GM23338 (cell line): ENCODE data around the gene TMEM223. TPM values are rescaled to one million over a fixed set of nuclear protein-coding genes. Genes with fewer than 3 reads are reported as not detected.

Source experiments
- ATAC-seq: fragments of 200-7000 bp; cut with Tn5 transposase; 3 replicates; pipeline ENCODE4 v1.9.1; 2020
- DNase-seq: peaks from one replicate; pipeline ENCODE4 v3.0.0-alpha.2; 2015; ENCODE audit warnings: low spot score
- H2AFZ ChIP-seq: fragments of 200-600 bp; sonication (generic); 2 replicates; pipeline ENCODE4 v1.8.0; 2016; ENCODE audit warnings: antibody characterized with exemption, mild to moderate bottlenecking, moderate library complexity
- H3F3A ChIP-seq: fragments of 200-600 bp; sonication (generic); replicated peaks from 2 replicates; pipeline ENCODE4 v1.8.0; 2017; ENCODE audit warnings: antibody characterized with exemption, mixed run types, low read depth
- H3K27ac ChIP-seq: fragments of 200-600 bp; sonication (generic); 2 replicates; pipeline ENCODE4 v1.6.1; 2016; ENCODE audit warnings: low read depth
- H3K27me3 ChIP-seq: fragments of 200-600 bp; sonication (generic); 2 replicates; pipeline ENCODE4 v1.8.0; 2016; ENCODE audit warnings: mild to moderate bottlenecking, mixed run types, moderate library complexity; ENCODE audit not compliant: insufficient read depth
- H3K36me3 ChIP-seq: fragments of 200-600 bp; sonication (generic); 2 replicates; pipeline ENCODE4 v1.8.0; 2016; ENCODE audit warnings: mild to moderate bottlenecking; ENCODE audit not compliant: insufficient read depth
- H3K4me1 ChIP-seq: fragments of 200-600 bp; sonication (generic); 2 replicates; pipeline ENCODE4 v1.8.0; 2016; ENCODE audit warnings: mild to moderate bottlenecking, moderate library complexity; ENCODE audit not compliant: insufficient read depth
- H3K4me2 ChIP-seq: fragments of 200-600 bp; sonication (generic); 2 replicates; pipeline ENCODE4 v1.7.1; 2017; ENCODE audit warnings: mixed run types
- H3K4me3 ChIP-seq: fragments of 200-600 bp; sonication (generic); 2 replicates; pipeline ENCODE4 v1.6.1; 2016; ENCODE audit warnings: mixed run types
- H3K79me2 ChIP-seq: fragments of 200-600 bp; sonication (generic); replicated peaks from 2 replicates; pipeline ENCODE4 v1.8.0; 2017; ENCODE audit warnings: mild to moderate bottlenecking; ENCODE audit not compliant: insufficient read depth
- H3K9me2 ChIP-seq: fragments of 200-600 bp; sonication (generic); 2 replicates; pipeline ENCODE4 v1.8.0; 2017; ENCODE audit not compliant: insufficient read depth
- H4K20me1 ChIP-seq: fragments of 200-600 bp; sonication (generic); replicated peaks from 2 replicates; pipeline ENCODE4 v1.8.0; 2017; ENCODE audit warnings: mild to moderate bottlenecking; ENCODE audit not compliant: insufficient read depth
- H3K27ac Mint-ChIP-seq: 2 replicates; pipeline ENCODE4 v1.8.0; 2020; ENCODE audit warnings: inconsistent platforms, mild to moderate bottlenecking, moderate library complexity, mixed read lengths
- H3K27me3 Mint-ChIP-seq: 3 replicates; pipeline ENCODE4 v1.8.0; 2022; ENCODE audit warnings: low read depth, mild to moderate bottlenecking, moderate library complexity, mixed read lengths, inconsistent platforms; ENCODE audit not compliant: insufficient read depth, poor library complexity
- H3K36me3 Mint-ChIP-seq: 3 replicates; pipeline ENCODE4 v1.8.0; 2021; ENCODE audit warnings: low read depth, mild to moderate bottlenecking, inconsistent platforms, moderate library complexity, mixed read lengths
- H3K4me1 Mint-ChIP-seq: 3 replicates; pipeline ENCODE4 v1.8.0; 2020; ENCODE audit warnings: mild to moderate bottlenecking, inconsistent platforms, mixed read lengths
- H3K4me3 Mint-ChIP-seq: 3 replicates; pipeline ENCODE4 v1.8.0; 2021; ENCODE audit warnings: moderate library complexity, mild to moderate bottlenecking, inconsistent platforms, mixed read lengths
- H3K9me3 Mint-ChIP-seq: 3 replicates; pipeline ENCODE4 v1.8.0; 2020; ENCODE audit warnings: moderate library complexity, mild to moderate bottlenecking, inconsistent platforms, mixed read lengths
- CREB1 ChIP-seq: fragments of 250-450 bp; sonication (Bioruptor Pico); IDR thresholded peaks from 2 replicates; pipeline ENCODE4 v1.5.0; 2020; ENCODE audit warnings: low read depth, mild to moderate bottlenecking, moderate library complexity
- EZH2 ChIP-seq: fragments of 200-600 bp; sonication (generic); IDR thresholded peaks from one replicate; pipeline ENCODE4 v1.8.0; 2017; ENCODE audit warnings: antibody characterized with exemption, mild to moderate bottlenecking, low read depth; ENCODE audit not compliant: unreplicated experiment
- NANOG ChIP-seq: IDR thresholded peaks from 2 replicates; pipeline ENCODE4 v1.6.1; 2016; ENCODE audit warnings: antibody characterized with exemption, borderline replicate concordance
- POLR2AphosphoS5 ChIP-seq: IDR thresholded peaks from 2 replicates; pipeline ENCODE4 v1.6.1; 2016; ENCODE audit warnings: antibody characterized with exemption, low read depth
- STAT1 ChIP-seq: IDR thresholded peaks from one replicate; pipeline ENCODE4 v1.6.1; 2016; ENCODE audit warnings: antibody characterized with exemption; ENCODE audit not compliant: unreplicated experiment
- ZNF114 ChIP-seq: fragments of 250-450 bp; sonication (Bioruptor Pico); IDR thresholded peaks from 2 replicates; pipeline ENCODE4 v1.5.0; 2020; ENCODE audit warnings: mild to moderate bottlenecking, moderate library complexity
- polyA plus RNA-seq: library from polyadenylated mRNA; unstranded; fragments of >200 nt; fragmentation: Nextera tagmentation; extraction: Ambion mirVana; gene quantifications from 2 replicates; pipeline ENCODE4 v1.2.1, GENCODE V29; 2016
- total RNA-seq: library from RNA; depleted of rRNA; stranded (reverse); fragments of >200 nt; shearing (Covaris generic); gene quantifications from 2 replicates; pipeline ENCODE4 v1.2.3, GENCODE V29; 2014
- TF ChIP-seq, protein P1 (sequence below): fragments of 250-450 bp; sonication (Bioruptor Pico); IDR thresholded peaks from 2 replicates; pipeline ENCODE4 v1.5.0; 2020; ENCODE audit warnings: mild to moderate bottlenecking, moderate library complexity
- TF ChIP-seq, protein P2 (sequence below), 2 experiments: fragments of 200-600 bp in 1 of 2; sonication (generic) in 1 of 2; conservative IDR thresholded peaks; 2 replicates each; pipeline versions ENCODE4 v1.5.1 to v1.6.1; 2016 to 2017; ENCODE audit warnings: antibody characterized with exemption in 2 of 2, low read depth in 2 of 2, mild to moderate bottlenecking in 2 of 2, moderate library complexity in 1 of 2

TMEM223 gene
- total and polyA plus RNA-seq, 2 experiments from 2014 or later: 46.1 to 59.6 TPM

DNA sequence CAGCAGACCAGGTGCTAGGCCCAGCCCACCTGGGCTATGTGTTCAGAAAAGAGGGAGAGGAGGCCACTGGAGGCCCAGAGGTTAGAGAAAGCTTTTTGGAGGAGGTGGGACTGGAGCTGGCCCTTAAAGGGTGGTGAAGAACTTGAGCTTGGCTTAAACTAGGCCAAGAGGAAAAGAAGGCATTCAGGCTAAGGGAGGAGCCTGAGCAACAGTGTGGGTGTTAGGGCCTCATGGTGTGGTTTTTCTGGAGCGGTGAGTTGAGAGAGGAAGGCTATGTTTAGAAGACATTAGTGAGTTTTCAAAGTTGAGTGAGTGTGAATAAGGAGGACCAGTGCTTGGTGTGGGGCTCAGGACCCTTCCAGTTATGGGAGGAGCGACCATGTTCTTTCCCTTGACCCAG, 14.4 kb downstream of the TMEM223 start (continued):
- TF ChIP-seq, protein P1, sequence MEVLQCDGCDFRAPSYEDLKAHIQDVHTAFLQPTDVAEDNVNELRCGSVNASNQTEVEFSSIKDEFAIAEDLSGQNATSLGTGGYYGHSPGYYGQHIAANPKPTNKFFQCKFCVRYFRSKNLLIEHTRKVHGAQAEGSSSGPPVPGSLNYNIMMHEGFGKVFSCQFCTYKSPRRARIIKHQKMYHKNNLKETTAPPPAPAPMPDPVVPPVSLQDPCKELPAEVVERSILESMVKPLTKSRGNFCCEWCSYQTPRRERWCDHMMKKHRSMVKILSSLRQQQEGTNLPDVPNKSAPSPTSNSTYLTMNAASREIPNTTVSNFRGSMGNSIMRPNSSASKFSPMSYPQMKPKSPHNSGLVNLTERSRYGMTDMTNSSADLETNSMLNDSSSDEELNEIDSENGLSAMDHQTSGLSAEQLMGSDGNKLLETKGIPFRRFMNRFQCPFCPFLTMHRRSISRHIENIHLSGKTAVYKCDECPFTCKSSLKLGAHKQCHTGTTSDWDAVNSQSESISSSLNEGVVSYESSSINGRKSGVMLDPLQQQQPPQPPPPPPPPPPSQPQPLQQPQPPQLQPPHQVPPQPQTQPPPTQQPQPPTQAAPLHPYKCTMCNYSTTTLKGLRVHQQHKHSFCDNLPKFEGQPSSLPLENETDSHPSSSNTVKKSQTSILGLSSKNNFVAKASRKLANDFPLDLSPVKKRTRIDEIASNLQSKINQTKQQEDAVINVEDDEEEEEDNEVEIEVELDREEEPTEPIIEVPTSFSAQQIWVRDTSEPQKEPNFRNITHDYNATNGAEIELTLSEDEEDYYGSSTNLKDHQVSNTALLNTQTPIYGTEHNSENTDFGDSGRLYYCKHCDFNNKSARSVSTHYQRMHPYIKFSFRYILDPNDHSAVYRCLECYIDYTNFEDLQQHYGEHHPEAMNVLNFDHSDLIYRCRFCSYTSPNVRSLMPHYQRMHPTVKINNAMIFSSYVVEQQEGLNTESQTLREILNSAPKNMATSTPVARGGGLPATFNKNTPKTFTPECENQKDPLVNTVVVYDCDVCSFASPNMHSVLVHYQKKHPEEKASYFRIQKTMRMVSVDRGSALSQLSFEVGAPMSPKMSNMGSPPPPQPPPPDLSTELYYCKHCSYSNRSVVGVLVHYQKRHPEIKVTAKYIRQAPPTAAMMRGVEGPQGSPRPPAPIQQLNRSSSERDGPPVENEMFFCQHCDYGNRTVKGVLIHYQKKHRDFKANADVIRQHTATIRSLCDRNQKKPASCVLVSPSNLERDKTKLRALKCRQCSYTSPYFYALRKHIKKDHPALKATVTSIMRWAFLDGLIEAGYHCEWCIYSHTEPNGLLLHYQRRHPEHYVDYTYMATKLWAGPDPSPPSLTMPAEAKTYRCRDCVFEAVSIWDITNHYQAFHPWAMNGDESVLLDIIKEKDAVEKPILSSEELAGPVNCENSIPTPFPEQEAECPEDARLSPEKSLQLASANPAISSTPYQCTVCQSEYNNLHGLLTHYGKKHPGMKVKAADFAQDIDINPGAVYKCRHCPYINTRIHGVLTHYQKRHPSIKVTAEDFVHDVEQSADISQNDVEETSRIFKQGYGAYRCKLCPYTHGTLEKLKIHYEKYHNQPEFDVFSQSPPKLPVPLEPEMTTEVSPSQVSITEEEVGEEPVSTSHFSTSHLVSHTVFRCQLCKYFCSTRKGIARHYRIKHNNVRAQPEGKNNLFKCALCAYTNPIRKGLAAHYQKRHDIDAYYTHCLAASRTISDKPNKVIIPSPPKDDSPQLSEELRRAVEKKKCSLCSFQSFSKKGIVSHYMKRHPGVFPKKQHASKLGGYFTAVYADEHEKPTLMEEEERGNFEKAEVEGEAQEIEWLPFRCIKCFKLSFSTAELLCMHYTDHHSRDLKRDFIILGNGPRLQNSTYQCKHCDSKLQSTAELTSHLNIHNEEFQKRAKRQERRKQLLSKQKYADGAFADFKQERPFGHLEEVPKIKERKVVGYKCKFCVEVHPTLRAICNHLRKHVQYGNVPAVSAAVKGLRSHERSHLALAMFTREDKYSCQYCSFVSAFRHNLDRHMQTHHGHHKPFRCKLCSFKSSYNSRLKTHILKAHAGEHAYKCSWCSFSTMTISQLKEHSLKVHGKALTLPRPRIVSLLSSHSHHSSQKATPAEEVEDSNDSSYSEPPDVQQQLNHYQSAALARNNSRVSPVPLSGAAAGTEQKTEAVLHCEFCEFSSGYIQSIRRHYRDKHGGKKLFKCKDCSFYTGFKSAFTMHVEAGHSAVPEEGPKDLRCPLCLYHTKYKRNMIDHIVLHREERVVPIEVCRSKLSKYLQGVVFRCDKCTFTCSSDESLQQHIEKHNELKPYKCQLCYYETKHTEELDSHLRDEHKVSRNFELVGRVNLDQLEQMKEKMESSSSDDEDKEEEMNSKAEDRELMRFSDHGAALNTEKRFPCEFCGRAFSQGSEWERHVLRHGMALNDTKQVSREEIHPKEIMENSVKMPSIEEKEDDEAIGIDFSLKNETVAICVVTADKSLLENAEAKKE (CRISPR knock-in tag): no peak
- TF ChIP-seq EZH2: no peak

DNA sequence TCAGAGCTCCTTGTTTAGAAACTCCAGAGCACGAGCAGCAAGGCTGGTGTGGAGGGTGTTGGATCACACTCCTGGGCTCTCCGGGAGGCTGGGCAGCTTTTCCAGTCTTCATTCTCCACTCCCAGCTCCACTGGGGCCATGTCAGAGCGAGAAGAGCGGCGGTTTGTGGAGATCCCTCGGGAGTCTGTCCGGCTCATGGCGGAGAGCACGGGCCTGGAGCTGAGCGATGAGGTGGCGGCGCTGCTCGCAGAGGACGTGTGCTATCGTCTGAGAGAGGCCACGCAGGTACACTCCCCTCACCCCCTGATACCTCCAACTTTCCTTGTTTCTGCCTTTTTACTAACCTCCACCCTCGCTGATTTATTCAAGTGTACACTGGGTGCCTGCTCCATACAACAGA, 16.2 kb downstream of the TMEM223 start:
- Mint-ChIP-seq H3K4me3 (no peak overlapping the region), H3K27me3 (peaks cover 8% of the 10 kb centered on the region), H3K9me3 (no peaks in the 10 kb centered on the region; the same call in 2 of the 3 replicates), H3K4me1 (peaks cover under 1% of the 10 kb centered on the region; the same call in 2 of the 3 replicates), H3K27ac (peak overlapping the region; percentile 74; the same call in 1 of the 2 replicates), H3K36me3 (peaks cover 52% of the 10 kb centered on the region)
- H3K36me3 ChIP-seq: peaks cover 17% of the 10 kb centered on the region; the same call in 1 of the 2 replicates
- no peaks in the 10 kb centered on the region for H3K27me3 ChIP-seq
- H4K20me1 ChIP-seq: peaks cover 3% of the 10 kb centered on the region; the same call in 1 of the 2 replicates
- no peak overlapping the region for H3K4me2 ChIP-seq
- DNase-seq (no peak), ATAC-seq (no peak)
- peaks cover 8% of the 10 kb centered on the region for H3F3A ChIP-seq
- no peaks in the 10 kb centered on the region for H3K9me2 ChIP-seq
- peaks cover 31% of the 10 kb centered on the region for H3K79me2 ChIP-seq
- H3K4me3 ChIP-seq: no peak overlapping the region
- no peak overlapping the region for H2AFZ ChIP-seq
- H3K27ac ChIP-seq: no peak overlapping the region
- 0 out of 2 replicates have a peak, but pooled peaks cover under 1% of the 10 kb centered on the region for H3K4me1 ChIP-seq
- TF ChIP-seq STAT1 (no peak), POLR2AphosphoS5 (no peak), NANOG (no peak), ZNF114 (CRISPR knock-in tag) (no peak), CREB1 (CRISPR knock-in tag) (no peak)
- TF ChIP-seq, protein P1 (CRISPR knock-in tag): no peak
- TF ChIP-seq, protein P2, sequence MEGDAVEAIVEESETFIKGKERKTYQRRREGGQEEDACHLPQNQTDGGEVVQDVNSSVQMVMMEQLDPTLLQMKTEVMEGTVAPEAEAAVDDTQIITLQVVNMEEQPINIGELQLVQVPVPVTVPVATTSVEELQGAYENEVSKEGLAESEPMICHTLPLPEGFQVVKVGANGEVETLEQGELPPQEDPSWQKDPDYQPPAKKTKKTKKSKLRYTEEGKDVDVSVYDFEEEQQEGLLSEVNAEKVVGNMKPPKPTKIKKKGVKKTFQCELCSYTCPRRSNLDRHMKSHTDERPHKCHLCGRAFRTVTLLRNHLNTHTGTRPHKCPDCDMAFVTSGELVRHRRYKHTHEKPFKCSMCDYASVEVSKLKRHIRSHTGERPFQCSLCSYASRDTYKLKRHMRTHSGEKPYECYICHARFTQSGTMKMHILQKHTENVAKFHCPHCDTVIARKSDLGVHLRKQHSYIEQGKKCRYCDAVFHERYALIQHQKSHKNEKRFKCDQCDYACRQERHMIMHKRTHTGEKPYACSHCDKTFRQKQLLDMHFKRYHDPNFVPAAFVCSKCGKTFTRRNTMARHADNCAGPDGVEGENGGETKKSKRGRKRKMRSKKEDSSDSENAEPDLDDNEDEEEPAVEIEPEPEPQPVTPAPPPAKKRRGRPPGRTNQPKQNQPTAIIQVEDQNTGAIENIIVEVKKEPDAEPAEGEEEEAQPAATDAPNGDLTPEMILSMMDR (conservative IDR thresholded peaks at IDR 0.05; ENCODE audit: low read depth in 2 of 2): no peak
